Peyer's patch (tissue), 4 donors: Measurements from ENCODE around the gene TET1.

ENCODE experiments used
- POLR2A ChIP-seq, 2 donors: fragments of 450-650 bp; IDR thresholded peaks; one replicate each; pipeline ENCODE4 v1.5.1; 2017; ENCODE audit warnings: antibody characterized with exemption in 2 of 2, mild to moderate bottlenecking in 2 of 2, moderate library complexity in 2 of 2
- TF ChIP-seq, protein P1 (sequence below), 6 experiments: fragments of 450-650 bp in 4 of 6; fragments of 200-600 bp in 2 of 6; sonication (generic) in 1 of 6; IDR thresholded peaks; one replicate each; pipeline ENCODE4 v1.5.1; 2017 to 2019; ENCODE audit warnings: antibody characterized with exemption in 6 of 6, mild to moderate bottlenecking in 3 of 6, moderate library complexity in 1 of 6

DNA sequence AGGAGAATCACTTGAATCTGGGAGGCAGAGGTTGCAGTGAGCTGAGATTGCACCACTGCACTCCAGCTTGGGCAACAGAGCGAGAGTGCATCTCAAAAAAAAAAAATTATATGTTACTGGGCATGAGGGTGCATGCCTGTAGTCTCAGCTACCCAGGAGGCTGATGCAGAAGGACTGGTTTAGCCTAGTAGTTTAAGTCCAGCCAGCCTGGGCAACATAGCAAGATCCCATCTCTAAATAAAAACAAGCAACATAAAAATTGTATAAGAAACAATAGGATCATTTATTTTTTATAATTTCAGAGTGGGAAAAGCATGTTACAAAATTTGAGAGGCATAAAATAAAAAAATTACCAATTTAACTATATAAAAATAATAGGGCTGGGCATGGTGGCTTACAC lies 145.4 kb downstream of the TET1 start:
- TF ChIP-seq, protein P1, sequence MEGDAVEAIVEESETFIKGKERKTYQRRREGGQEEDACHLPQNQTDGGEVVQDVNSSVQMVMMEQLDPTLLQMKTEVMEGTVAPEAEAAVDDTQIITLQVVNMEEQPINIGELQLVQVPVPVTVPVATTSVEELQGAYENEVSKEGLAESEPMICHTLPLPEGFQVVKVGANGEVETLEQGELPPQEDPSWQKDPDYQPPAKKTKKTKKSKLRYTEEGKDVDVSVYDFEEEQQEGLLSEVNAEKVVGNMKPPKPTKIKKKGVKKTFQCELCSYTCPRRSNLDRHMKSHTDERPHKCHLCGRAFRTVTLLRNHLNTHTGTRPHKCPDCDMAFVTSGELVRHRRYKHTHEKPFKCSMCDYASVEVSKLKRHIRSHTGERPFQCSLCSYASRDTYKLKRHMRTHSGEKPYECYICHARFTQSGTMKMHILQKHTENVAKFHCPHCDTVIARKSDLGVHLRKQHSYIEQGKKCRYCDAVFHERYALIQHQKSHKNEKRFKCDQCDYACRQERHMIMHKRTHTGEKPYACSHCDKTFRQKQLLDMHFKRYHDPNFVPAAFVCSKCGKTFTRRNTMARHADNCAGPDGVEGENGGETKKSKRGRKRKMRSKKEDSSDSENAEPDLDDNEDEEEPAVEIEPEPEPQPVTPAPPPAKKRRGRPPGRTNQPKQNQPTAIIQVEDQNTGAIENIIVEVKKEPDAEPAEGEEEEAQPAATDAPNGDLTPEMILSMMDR (IDR thresholded peaks at IDR 0.05): no peak
- no peak for TF ChIP-seq POLR2A (IDR thresholded peaks at IDR 0.05)
